RPMI8226 (cell line): ENCODE results near the gene MAPK8IP2.

ENCODE experiments used
- DNase-seq: peaks from one replicate; pipeline ENCODE4 v3.0.0-alpha.2; 2015

Gene MAPK8IP2

DNA sequence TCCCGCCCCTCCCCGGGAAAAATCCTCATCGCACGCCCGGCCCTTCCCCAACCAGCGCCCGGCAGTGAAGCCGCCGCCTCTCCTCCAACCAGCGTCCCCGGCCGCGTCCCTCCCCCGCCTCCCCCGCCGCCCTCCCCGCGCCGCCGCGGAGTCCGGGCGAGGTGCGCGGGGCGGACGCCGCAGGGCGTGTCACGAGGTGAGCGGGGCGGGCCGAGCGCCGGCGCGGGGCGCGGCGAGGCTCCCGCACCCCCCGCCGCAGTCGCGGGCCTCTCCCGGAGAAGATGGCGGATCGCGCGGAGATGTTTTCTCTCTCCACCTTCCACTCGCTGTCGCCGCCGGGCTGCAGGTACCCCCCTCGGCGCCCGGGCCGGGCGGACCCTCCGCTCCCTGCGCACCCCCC, at the start of gene MAPK8IP2:
TSS of gene MAPK8IP2 (plus strand) at position 256 of the 400 bp plus-strand sequence. CDS start at position 282, 26 bp downstream.
- DNase-seq, result no peak

GRCh38 chr22:50551160-50551752, 49.3 kb upstream of the MAPK8IP2 start:
- DNase-seq, result no peak

GRCh38 chr22:50553310-50553709, 47.3 kb upstream of the MAPK8IP2 start:
- DNase-seq, result no peak

GRCh38 chr22:50556703-50557102, 43.9 kb upstream of the MAPK8IP2 start:
- DNase-seq, result no peak

- DNase-seq, result no peak
These were observed 40.6 kb upstream of the MAPK8IP2 start for GRCh38 chr22:50560034-50560433.

- DNase-seq, result no peak
These were observed 38.9 kb upstream of the MAPK8IP2 start for GRCh38 chr22:50561401-50562358.

GRCh38 chr22:50562523-50563412, 37.8 kb upstream of the MAPK8IP2 start, which contains the start of gene SYCE3:
Gene SYCE3 (minus strand): TSS chr22:50562919. CDS start chr22:50556405, 6,514 bp downstream.
- DNase-seq, result peak; percentile 99

- DNase-seq, result peak; percentile 16
These were observed 37.0 kb upstream of the MAPK8IP2 start for GRCh38 chr22:50563413-50564160.

- no peak for DNase-seq
These were observed 36.3 kb upstream of the MAPK8IP2 start for GRCh38 chr22:50564289-50564688.

GRCh38 chr22:50567721-50568252, 32.8 kb upstream of the MAPK8IP2 start:
- no peak for DNase-seq

- DNase-seq, result no peak
These were observed 32.0 kb upstream of the MAPK8IP2 start for GRCh38 chr22:50568626-50569025.

- DNase-seq, result no peak
These were observed 31.5 kb upstream of the MAPK8IP2 start for GRCh38 chr22:50569041-50569459.

- DNase-seq, result no peak
These were observed 30.6 kb upstream of the MAPK8IP2 start for GRCh38 chr22:50569896-50570535.

DNA sequence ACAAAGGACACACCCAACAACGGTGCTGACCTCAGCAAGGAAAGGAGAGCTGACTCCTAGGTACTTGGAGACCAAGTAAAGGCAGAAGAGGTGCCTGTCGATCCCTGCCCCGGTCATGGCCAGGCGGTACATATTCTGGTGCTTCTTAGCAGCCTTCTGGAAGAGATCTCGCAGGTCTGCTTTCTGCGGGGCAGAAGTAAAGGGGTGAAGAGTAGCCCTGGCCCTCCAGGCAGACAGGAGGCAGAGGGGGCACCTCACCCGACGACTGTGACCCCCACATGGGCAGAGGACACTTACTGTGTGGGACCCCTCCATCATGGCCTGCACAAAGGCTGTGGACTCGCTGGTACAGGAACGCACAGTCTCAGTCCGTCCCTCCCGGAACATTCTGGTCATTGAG, 29.7 kb upstream of the MAPK8IP2 start:
- no peak for DNase-seq

GRCh38 chr22:50571264-50572175, 29.1 kb upstream of the MAPK8IP2 start:
- no peak for DNase-seq

- DNase-seq, result no peak
These were observed 27.6 kb upstream of the MAPK8IP2 start for GRCh38 chr22:50572965-50573364.

- no peak for DNase-seq
These were observed 26.9 kb upstream of the MAPK8IP2 start for GRCh38 chr22:50573491-50574382.

- no peak for DNase-seq
These were observed 26.2 kb upstream of the MAPK8IP2 start for GRCh38 chr22:50574383-50574755.

DNA sequence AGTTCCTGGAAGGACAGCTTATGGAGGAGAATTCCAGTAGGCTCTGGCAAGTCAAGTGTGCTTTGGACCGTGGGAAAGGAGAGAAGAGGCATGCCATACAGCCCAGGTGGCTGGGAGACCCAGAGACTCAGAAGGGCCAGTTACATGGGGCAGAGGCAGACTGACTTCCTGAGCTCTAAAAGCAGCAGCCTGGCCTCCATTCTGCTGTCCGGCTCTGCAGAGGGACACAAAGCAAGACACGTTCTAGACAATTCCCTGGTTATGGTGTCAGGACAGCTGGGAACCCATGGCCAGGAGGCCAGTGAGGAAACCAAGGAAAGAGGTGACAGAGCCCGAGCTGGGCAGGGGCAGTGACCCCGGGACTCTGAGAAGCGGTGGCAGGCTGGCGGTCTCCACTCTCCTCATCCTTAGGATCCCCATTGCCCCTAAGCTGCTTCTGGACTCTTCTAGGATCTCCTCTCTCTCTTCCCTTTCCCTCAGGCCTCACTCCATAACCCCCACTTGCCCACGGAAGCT, 25.1 kb upstream of the MAPK8IP2 start:
- no peak for DNase-seq
